ENCODE data around the gene KHDRBS1.

KHDRBS1 gene

DNA sequence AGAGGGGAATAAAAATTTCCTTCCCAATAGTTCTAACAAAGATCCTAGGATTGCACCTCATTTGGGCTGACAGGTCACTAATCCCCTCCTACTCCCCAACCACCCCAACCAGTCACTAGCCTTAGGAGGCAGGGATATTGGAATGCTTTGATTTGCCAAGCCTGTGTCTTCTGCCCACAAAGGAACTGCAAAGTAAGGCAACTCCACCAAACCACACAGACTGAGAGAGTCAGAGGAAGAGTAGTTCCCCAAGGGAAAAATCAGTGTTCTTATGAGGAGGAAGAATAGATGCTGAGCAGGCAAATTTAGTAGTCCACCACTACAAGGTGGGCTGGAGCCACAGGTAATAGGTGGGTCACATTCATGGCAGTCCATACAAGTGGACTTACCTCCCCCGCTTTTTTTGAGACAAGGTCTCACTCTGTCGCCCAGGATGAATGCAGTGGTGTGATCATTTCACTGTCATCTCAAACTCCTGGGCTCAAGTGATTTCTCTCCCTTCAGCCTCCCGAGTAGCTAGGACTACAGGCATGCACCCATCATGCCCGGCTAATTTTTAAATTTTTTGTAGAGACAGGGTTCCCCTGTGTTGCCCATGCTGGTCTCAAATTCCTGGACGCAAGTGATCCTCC is 55.4 kb downstream of the KHDRBS1 start:
- Histone ChIP-seq H3K36me3 (replicated peaks) (peaks cover 5% of the 10 kb centered on the region), H3K27me3 (replicated peaks) (no peaks in the 10 kb centered on the region), H3K27ac (no peak overlapping the region), H3K4me3 (ENCODE audit: low read depth, low read length) (no peak overlapping the region)
- in situ Hi-C loops (cut with HindIII; ENCODE audit: low pct_ligation_motif_present, low sequenced_read_pairs): no loop called here
- TF ChIP-seq, protein P1, sequence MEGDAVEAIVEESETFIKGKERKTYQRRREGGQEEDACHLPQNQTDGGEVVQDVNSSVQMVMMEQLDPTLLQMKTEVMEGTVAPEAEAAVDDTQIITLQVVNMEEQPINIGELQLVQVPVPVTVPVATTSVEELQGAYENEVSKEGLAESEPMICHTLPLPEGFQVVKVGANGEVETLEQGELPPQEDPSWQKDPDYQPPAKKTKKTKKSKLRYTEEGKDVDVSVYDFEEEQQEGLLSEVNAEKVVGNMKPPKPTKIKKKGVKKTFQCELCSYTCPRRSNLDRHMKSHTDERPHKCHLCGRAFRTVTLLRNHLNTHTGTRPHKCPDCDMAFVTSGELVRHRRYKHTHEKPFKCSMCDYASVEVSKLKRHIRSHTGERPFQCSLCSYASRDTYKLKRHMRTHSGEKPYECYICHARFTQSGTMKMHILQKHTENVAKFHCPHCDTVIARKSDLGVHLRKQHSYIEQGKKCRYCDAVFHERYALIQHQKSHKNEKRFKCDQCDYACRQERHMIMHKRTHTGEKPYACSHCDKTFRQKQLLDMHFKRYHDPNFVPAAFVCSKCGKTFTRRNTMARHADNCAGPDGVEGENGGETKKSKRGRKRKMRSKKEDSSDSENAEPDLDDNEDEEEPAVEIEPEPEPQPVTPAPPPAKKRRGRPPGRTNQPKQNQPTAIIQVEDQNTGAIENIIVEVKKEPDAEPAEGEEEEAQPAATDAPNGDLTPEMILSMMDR (IDR thresholded peaks at IDR 0.05; ENCODE audit: low read depth, low read length, missing control alignments): no peak
- DNase-seq: no peak

DNA sequence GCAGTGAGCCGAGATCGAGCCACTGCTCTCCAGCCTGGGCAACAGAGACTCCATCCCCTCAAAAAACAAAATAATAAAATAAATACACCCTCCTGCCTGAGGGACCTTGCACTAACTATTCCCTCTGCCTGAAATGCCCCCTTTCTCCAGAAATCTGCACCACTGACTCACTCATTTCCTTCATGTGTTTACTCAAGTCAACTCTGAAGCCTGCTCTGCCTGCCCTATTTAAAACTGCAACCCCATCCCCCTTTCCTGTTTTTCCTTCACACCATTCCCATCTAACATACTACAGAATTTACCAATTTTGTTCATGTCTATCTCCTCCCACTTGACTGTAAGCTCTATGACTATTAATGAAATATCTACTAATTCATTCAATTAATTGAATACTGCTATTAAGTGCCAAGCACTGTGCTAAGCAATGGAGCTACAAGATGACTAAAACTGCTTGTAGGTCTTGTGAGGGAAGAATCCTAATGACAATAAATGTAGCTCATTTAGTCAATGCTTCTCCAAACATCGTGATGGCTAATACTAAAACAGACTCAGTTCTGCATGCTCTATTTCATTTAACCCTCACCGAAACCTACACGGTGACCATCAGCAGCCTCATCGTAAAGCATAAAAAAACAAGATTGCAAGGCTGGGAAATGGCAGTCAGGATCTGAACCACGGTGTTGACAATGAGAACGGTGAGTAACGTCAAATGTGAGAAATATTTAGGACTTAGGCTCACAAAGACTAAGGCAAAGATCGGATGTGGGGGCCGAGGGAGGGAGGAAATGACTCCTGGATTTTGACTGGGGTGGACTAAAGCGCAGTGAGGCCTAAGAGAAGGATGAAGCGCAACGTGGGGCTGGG is 58.3 kb downstream of the KHDRBS1 start:
- peak overlapping the region; percentile 79 for H3K27ac ChIP-seq
- peaks cover 8% of the 10 kb centered on the region for H3K36me3 ChIP-seq (replicated peaks)
- DNase-seq: peak; percentile 64
- TF ChIP-seq, protein P1 (IDR thresholded peaks at IDR 0.05; ENCODE audit: low read depth, low read length, missing control alignments): no peak
- H3K27me3 ChIP-seq (replicated peaks): no peaks in the 10 kb centered on the region
- in situ Hi-C loops (cut with HindIII; ENCODE audit: low pct_ligation_motif_present, low sequenced_read_pairs): no loop called here
- peak overlapping the region; percentile 86 for H3K4me3 ChIP-seq (ENCODE audit: low read depth, low read length)

DNA sequence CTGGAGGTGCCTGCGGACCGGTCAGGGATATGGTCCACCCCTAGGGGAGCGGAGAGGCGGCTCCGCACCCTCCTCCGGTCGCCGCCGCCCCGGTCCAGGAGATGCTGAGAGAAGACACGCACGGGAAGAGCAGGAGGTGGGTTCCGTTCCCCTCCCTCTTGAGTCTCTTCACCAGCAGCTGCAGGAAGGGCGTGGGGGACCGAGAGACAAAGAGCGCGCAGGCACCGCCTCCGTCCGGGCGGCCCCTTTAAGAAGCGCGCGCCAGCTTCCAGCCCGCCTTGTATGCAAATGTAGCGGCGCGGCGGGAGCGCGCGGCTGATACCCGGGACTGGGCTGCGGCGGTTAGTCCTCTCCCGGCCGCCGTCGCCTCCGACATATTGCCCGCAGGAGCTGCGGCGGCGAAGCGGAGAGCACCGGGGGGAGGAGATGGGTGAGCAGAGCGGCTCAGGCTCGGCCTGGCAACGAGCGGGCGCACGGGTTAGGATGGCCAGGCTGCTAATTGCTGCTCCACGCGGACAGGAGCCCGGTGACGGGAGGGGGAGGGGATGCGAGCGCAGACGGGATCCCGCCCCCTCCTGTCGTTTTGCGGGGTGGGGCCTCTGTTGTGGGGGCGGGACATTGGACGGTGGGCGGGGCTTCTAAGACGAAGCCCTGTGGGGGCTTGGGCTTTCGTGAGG is 59.1 kb downstream of the KHDRBS1 start, which contains the start of gene TMEM39B:
Gene TMEM39B, plus strand, starts transcription at position 318 of the 677 bp plus-strand sequence. Its CDS starts 109 bp downstream, at position 427.
- peak within 1 kb of the TSS; percentile 79 for H3K27ac ChIP-seq
- H3K4me3 ChIP-seq (ENCODE audit: low read depth, low read length): peak within 1 kb of the TSS; percentile 86
- TF ChIP-seq, protein P1 (IDR thresholded peaks at IDR 0.05; ENCODE audit: low read depth, low read length, missing control alignments): peak; percentile 26
- no peaks in the 10 kb centered on the region for H3K27me3 ChIP-seq (replicated peaks)
- H3K36me3 ChIP-seq (replicated peaks): peaks cover 16% of the 10 kb centered on the region
- peak; percentile 92 for DNase-seq
- in situ Hi-C loops (cut with HindIII; ENCODE audit: low pct_ligation_motif_present, low sequenced_read_pairs): no loop called here

DNA sequence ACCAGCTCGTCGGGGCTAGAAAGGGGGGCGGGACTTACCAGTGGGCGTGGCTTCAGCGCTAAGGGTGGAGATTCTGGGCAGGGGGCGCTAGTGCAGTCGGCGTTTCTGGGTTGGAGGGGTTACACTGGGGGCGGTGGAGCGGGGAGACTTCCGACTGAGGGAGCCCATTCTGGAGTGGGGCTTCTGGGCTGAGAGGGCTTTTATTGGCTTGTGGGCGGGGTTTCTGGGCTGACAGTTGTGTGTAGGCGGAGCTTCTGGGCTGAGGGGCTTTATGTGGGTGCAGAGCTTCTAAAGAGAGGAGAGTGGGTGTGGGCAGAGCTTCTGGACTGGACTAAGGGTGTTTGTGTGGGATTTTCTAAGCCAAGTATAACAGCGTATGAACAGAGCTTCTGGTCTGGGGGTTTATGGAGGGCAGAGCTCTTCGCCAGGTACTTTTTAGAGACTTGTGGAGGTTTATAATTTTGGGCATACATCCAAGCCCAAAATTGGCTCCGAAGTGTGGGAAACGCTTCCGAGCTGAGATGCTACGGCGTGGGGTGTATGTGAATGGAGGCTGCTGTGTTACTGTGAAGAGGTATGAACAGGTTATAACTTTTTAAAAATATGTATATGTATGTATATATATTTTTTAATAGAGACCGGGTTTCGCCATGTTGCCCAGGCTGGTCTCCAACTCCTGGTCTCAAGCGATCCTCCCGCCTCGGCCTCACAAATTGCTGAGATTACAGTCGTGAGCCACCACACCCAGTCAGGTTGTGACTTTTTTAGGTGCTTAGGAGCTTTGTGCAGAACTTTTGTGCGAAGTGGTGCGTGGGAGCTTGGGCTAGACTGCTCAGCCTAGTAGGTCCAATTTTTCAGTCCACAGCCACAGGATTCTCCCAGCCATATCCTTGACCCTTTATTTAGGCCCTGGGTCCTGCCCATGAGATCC is 59.9 kb downstream of the KHDRBS1 start:
- TF ChIP-seq, protein P1 (IDR thresholded peaks at IDR 0.05; ENCODE audit: low read depth, low read length, missing control alignments): peak; percentile 48
- in situ Hi-C loops (cut with HindIII; ENCODE audit: low pct_ligation_motif_present, low sequenced_read_pairs): no loop called here
- Histone ChIP-seq H3K4me3 (ENCODE audit: low read depth, low read length) (peak overlapping the region; percentile 86), H3K36me3 (replicated peaks) (peaks cover 22% of the 10 kb centered on the region), H3K27ac (peak overlapping the region; percentile 79), H3K27me3 (replicated peaks) (no peaks in the 10 kb centered on the region)
- DNase-seq: no peak

DNA sequence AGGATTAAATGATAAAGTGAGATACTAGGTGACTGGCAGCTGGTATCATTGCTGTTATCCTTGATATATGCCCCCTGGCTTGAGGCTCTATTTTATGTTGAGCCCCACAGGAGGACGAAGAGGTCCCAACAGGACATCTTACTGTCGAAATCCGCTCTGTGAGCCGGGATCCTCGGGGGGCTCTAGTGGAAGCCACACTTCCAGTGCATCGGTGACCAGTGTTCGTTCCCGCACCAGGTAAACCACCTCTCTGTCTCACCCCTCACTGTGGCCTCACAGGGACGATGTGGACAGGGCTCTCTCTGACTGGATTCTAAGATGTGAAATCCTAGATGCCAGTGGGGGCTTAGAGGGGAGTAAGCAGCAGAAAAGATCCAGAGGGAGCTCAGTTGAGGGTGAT is 61.2 kb downstream of the KHDRBS1 start:
- H3K36me3 ChIP-seq (replicated peaks): peaks cover 30% of the 10 kb centered on the region
- TF ChIP-seq, protein P1 (IDR thresholded peaks at IDR 0.05; ENCODE audit: low read depth, low read length, missing control alignments): no peak
- in situ Hi-C loops (cut with HindIII; ENCODE audit: low pct_ligation_motif_present, low sequenced_read_pairs): no loop called here

More for the DNA sequence above, 61.2 kb downstream of the KHDRBS1 start:
- DNase-seq: no peak
- no peaks in the 10 kb centered on the region for H3K27me3 ChIP-seq (replicated peaks)
- no peak overlapping the region for H3K4me3 ChIP-seq (ENCODE audit: low read depth, low read length)
- no peak overlapping the region for H3K27ac ChIP-seq
